Thoracic aorta (tissue), 2 donors: ENCODE data around the gene MYT1. TPM values are rescaled to one million over a fixed set of nuclear protein-coding genes. Genes with fewer than 3 reads are reported as not detected.

Source experiments
- ATAC-seq: fragments of 150-250 bp; one replicate; pipeline ENCODE4 v1.8.0; 2017; ENCODE audit warnings: low read depth; ENCODE audit not compliant: insufficient number of reproducible peaks, low FRiP score
- DNase-seq: peaks from one replicate; pipeline ENCODE4 v3.0.0-alpha.2; 2020; ENCODE audit warnings: low spot score
- H3K27ac ChIP-seq, 2 donors: fragments of 200-600 bp; sonication (generic); 1 replicate in 1 of 2; 2 replicates in 1 of 2; pipeline ENCODE4 v1.5.1; 2016; ENCODE audit warnings: mild to moderate bottlenecking in 2 of 2, moderate library complexity in 2 of 2
- H3K27me3 ChIP-seq: fragments of 200-600 bp; sonication (generic); replicated peaks from 2 replicates; pipeline ENCODE4 v1.6.0; 2016; ENCODE audit warnings: mild to moderate bottlenecking; ENCODE audit not compliant: insufficient read depth
- H3K36me3 ChIP-seq: fragments of 200-600 bp; sonication (generic); one replicate; pipeline ENCODE4 v1.5.1; 2016
- H3K4me1 ChIP-seq, 2 donors: fragments of 200-600 bp; sonication (generic); 1 replicate in 1 of 2; 2 replicates in 1 of 2; pipeline versions ENCODE4 v1.5.1 to v1.6.0; 2016; ENCODE audit warnings: low read depth in 2 of 2, mild to moderate bottlenecking in 1 of 2; ENCODE audit not compliant: control insufficient read depth in 1 of 2
- H3K4me3 ChIP-seq: fragments of 200-600 bp; sonication (generic); 2 replicates; pipeline ENCODE4 v1.5.1; 2016; ENCODE audit warnings: mild to moderate bottlenecking
- H3K9me3 ChIP-seq: fragments of 200-600 bp; sonication (generic); 2 replicates; pipeline ENCODE4 v1.5.1; 2016
- CTCF ChIP-seq: fragments of 200-600 bp; sonication (generic); IDR thresholded peaks from one replicate; pipeline ENCODE4 v1.5.1; 2019; ENCODE audit warnings: antibody characterized with exemption
- total RNA-seq, 2 donors: library from RNA; depleted of rRNA; stranded (reverse); fragments of >200 nt; gene quantifications; one replicate each; pipeline versions ENCODE4 v1.1.0 to v1.2.3, GENCODE V29; 2016

Gene MYT1
- total RNA-seq, 2 donors from 2014 or later, result not detected

DNA sequence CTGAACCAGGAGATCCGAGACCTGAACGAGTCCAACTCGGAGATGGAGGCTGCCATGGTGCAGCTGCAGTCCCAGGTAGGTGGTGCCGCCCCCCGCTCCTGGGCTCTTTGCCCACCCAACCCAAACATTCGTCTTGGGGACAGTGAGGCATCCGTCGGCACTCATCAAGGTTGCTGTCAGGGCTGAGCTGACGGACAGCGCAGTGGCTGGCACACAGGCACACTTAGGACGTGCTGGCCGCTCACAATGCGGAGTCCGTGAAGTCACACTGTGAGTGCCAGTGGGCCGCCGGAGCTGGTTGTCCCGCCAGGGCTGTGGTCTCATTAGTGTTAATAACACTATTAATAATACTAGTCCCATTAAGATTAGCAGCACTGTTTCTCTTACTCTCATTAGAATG lies 73.1 kb downstream of the MYT1 start:
- Histone ChIP-seq H3K4me1 (no peaks in the 10 kb centered on the region), H3K27ac (no peak overlapping the region), H3K9me3 (no peaks in the 10 kb centered on the region), H3K36me3 (no peaks in the 10 kb centered on the region), H3K4me3 (no peak overlapping the region), H3K27me3 (no peaks in the 10 kb centered on the region)
- ATAC-seq (no peak), DNase-seq (no peak)
- TF ChIP-seq CTCF, result no peak

- no peak for TF ChIP-seq CTCF
- Histone ChIP-seq H3K4me1 (no peaks in the 10 kb centered on the region), H3K27ac (no peak overlapping the region), H3K27me3 (no peaks in the 10 kb centered on the region), H3K36me3 (no peaks in the 10 kb centered on the region), H3K9me3 (no peaks in the 10 kb centered on the region), H3K4me3 (no peak overlapping the region)
- no peak for DNase-seq
- ATAC-seq, result no peak
Measured at GRCh38 chr20:64238115-64238825, 74.0 kb downstream of the MYT1 start.

DNA sequence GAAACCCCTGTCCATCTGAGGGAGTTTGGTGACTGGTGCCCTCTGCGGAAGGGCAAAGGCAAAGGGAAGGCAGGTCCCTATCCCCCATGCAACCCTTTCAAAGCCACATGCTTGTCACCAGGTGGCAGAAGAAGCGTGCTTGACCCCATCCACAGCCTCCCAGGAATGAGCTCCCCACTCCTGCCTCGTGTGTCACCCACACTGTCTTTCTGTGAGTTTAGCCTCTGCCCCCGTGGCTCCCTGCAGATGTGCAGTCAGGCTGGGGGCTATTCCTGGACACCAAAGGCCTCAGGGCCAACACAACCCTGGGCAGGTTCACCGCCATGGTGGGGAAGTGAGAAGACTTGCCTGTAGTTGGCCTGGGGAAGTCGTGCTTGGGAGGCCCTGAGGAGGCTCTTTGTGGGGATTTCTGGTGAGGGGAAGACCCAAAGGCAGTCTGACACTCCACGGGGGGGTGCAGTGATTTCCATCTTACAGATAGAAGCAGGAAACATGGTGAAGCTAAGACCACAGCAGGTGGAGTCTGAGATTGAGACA lies 74.7 kb downstream of the MYT1 start:
- H3K36me3 ChIP-seq, result no peaks in the 10 kb centered on the region
- TF ChIP-seq CTCF, result no peak
- H3K27me3 ChIP-seq, result no peaks in the 10 kb centered on the region
- H3K27ac ChIP-seq, result no peak overlapping the region
- no peaks in the 10 kb centered on the region for H3K4me1 ChIP-seq
- no peak for DNase-seq
- no peak overlapping the region for H3K4me3 ChIP-seq
- no peaks in the 10 kb centered on the region for H3K9me3 ChIP-seq
- no peak for ATAC-seq

DNA sequence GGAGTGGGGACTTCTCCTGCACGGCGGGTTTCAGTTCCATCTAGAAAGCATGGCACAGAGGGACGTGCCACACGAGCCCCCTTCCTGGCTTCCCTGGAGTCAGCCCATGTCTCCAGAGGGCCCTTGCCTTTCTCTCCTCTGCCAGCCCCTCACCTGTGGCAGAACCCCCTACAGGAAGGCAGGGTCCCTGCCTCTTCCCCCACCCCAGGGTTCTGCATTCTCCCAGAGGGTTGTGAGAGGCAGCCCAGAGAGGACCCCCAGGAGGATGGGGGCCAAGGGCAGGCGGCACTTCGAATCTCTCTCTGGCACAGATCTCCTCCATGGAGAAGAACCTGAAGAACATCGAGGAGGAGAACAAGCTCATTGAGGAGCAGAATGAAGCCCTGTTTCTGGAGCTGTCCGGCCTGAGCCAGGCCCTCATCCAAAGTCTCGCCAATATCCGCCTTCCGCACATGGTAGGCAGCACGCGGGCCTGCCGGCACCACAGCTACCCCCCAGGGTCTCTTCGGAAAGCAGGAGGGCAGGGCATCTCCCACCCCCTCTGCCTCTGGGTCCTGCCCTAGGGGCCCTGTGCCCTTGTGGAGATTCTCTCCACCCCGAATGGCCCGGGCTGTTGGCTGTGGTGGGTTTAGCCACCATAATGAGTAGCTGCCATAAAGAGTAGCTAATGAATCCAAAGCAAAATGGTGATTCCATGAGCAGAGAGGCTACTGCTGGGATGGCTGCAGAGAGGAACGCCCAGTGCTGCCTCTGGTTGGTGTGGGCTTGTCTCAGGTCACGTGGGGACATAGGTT lies 75.4 kb downstream of the MYT1 start:
- H3K27ac ChIP-seq, result no peak overlapping the region
- H3K27me3 ChIP-seq, result no peaks in the 10 kb centered on the region
- TF ChIP-seq CTCF, result no peak
- H3K4me1 ChIP-seq, result no peaks in the 10 kb centered on the region
- no peaks in the 10 kb centered on the region for H3K36me3 ChIP-seq
- H3K4me3 ChIP-seq, result no peak overlapping the region
- DNase-seq (no peak), ATAC-seq (no peak)
- no peaks in the 10 kb centered on the region for H3K9me3 ChIP-seq

GRCh38 chr20:64240243-64241015 lies 76.2 kb downstream of the MYT1 start:
- TF ChIP-seq CTCF, result no peak
- no peaks in the 10 kb centered on the region for H3K9me3 ChIP-seq
- H3K36me3 ChIP-seq, result no peaks in the 10 kb centered on the region
- H3K4me3 ChIP-seq, result no peak overlapping the region
- H3K4me1 ChIP-seq, result no peaks in the 10 kb centered on the region
- no peak overlapping the region for H3K27ac ChIP-seq
- DNase-seq, result no peak
- ATAC-seq, result no peak
- H3K27me3 ChIP-seq, result no peaks in the 10 kb centered on the region
